ENCODE data around the gene TMTC4. TPM values are rescaled to one million over a fixed set of nuclear protein-coding genes. Genes with fewer than 3 reads are reported as not detected.

Gene TMTC4
- total RNA-seq, 1 experiment from 2014 or later, result 45.4 TPM

- H3K9me3 ChIP-seq, result no peaks in the 10 kb centered on the region
- BruUV-seq (replicated peaks), result no TSS peak
- ChIA-PET POLR2A (no interaction called here), CTCF (no interaction called here)
- H3K4me1 ChIP-seq, result no peaks in the 10 kb centered on the region
- H3K4me3 ChIP-seq (ENCODE audit: low read depth, low read length), result no peak overlapping the region
- Mint-ChIP-seq H3K36me3 (ENCODE audit: insufficient read depth, unreplicated experiment) (peaks cover 47% of the 10 kb centered on the region), H3K27me3 (ENCODE audit: insufficient read depth, unreplicated experiment) (no peaks in the 10 kb centered on the region), H3K9me3 (ENCODE audit: unreplicated experiment) (no peaks in the 10 kb centered on the region), H3K4me3 (ENCODE audit: unreplicated experiment) (no peak overlapping the region), H3K4me1 (ENCODE audit: low read depth, unreplicated experiment) (no peaks in the 10 kb centered on the region), H3K27ac (ENCODE audit: unreplicated experiment) (no peak overlapping the region)
- TF ChIP-seq, protein P1, sequence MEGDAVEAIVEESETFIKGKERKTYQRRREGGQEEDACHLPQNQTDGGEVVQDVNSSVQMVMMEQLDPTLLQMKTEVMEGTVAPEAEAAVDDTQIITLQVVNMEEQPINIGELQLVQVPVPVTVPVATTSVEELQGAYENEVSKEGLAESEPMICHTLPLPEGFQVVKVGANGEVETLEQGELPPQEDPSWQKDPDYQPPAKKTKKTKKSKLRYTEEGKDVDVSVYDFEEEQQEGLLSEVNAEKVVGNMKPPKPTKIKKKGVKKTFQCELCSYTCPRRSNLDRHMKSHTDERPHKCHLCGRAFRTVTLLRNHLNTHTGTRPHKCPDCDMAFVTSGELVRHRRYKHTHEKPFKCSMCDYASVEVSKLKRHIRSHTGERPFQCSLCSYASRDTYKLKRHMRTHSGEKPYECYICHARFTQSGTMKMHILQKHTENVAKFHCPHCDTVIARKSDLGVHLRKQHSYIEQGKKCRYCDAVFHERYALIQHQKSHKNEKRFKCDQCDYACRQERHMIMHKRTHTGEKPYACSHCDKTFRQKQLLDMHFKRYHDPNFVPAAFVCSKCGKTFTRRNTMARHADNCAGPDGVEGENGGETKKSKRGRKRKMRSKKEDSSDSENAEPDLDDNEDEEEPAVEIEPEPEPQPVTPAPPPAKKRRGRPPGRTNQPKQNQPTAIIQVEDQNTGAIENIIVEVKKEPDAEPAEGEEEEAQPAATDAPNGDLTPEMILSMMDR (IDR thresholded peaks at IDR 0.05; ENCODE audit: insufficient read depth in 1 of 2, low read depth in 1 of 2, low read length in 1 of 2, severe bottlenecking in 1 of 2, unreplicated experiment in 1 of 2), result no peak
- intact Hi-C loops (cut with micrococcal nuclease; ENCODE audit: unreplicated experiment), result no loop called here
- H3K27me3 ChIP-seq (replicated peaks; ENCODE audit: control insufficient read depth, insufficient read depth, low read length), result no peaks in the 10 kb centered on the region
- no peak for DNase-seq
- H3K36me3 ChIP-seq (ENCODE audit: control insufficient read depth, insufficient read depth, low read length), result no peaks in the 10 kb centered on the region; the same call in 1 of the 2 replicates
Observed at GRCh38 chr13:100652510-100652909, 22.1 kb downstream of the TMTC4 start.

DNA sequence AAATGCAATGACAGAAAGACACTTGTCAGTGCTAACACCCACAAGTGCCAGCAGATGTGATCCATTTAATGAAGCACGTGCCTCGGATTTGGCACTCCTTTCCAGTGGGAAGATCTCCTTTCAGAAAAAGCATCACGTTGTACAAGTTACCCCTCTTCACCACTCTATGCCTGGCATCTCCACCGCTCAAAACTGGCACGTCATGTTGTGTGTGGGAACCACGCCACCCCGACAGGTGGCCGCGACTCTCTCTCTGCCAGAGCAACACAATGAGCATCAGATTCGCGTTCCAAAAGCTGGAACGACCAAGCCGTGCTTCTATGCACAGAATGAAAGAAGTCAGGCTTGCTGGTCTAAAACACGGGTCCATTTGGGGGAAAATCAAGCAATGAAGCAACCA lies 24.3 kb downstream of the TMTC4 start:
- Histone ChIP-seq H3K4me1 (no peaks in the 10 kb centered on the region), H3K4me3 (ENCODE audit: low read depth, low read length) (no peak overlapping the region), H3K27me3 (replicated peaks; ENCODE audit: control insufficient read depth, insufficient read depth, low read length) (no peaks in the 10 kb centered on the region), H3K36me3 (ENCODE audit: control insufficient read depth, insufficient read depth, low read length) (no peaks in the 10 kb centered on the region; the same call in 1 of the 2 replicates), H3K9me3 (no peaks in the 10 kb centered on the region)
- TF ChIP-seq, protein P1 (IDR thresholded peaks at IDR 0.05; ENCODE audit: insufficient read depth in 1 of 2, low read depth in 1 of 2, low read length in 1 of 2, severe bottlenecking in 1 of 2, unreplicated experiment in 1 of 2), result no peak
- ChIA-PET CTCF (no interaction called here), POLR2A (no interaction called here)
- H3K36me3 Mint-ChIP-seq (ENCODE audit: insufficient read depth, unreplicated experiment), result peaks cover 29% of the 10 kb centered on the region
- H3K4me1 Mint-ChIP-seq (ENCODE audit: low read depth, unreplicated experiment), result no peaks in the 10 kb centered on the region
- no peak overlapping the region for H3K4me3 Mint-ChIP-seq (ENCODE audit: unreplicated experiment)
- DNase-seq, result no peak
- intact Hi-C loops (cut with micrococcal nuclease; ENCODE audit: unreplicated experiment), result no loop called here
- H3K27ac Mint-ChIP-seq (ENCODE audit: unreplicated experiment), result no peak overlapping the region
- BruUV-seq (replicated peaks), result no TSS peak
- H3K9me3 Mint-ChIP-seq (ENCODE audit: unreplicated experiment), result no peaks in the 10 kb centered on the region
- no peaks in the 10 kb centered on the region for H3K27me3 Mint-ChIP-seq (ENCODE audit: insufficient read depth, unreplicated experiment)

DNA sequence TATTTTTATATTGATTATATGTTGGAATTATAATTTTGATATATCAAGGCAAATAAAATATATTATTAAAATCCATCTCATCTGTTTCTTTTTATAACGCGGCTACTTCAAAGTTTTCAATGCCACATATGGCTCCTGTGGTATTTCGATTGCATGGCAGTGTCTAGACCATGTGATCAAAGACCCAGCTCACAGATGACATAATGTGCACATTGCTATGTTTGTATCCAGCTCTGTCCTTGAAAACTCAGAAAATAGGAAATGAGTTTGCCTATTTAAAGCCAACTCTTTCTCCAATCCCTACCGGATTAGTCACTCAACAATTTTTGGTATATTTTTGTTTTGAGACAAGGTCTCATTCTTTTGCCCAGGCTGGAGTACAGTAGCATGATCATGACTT lies 26.2 kb downstream of the TMTC4 start:
- TF ChIP-seq, protein P1 (IDR thresholded peaks at IDR 0.05; ENCODE audit: insufficient read depth in 1 of 2, low read depth in 1 of 2, low read length in 1 of 2, severe bottlenecking in 1 of 2, unreplicated experiment in 1 of 2), result no peak
- H3K9me3 ChIP-seq, result no peaks in the 10 kb centered on the region
- Mint-ChIP-seq H3K27ac (ENCODE audit: unreplicated experiment) (no peak overlapping the region), H3K9me3 (ENCODE audit: unreplicated experiment) (no peaks in the 10 kb centered on the region), H3K4me3 (ENCODE audit: unreplicated experiment) (no peak overlapping the region), H3K36me3 (ENCODE audit: insufficient read depth, unreplicated experiment) (peaks cover 22% of the 10 kb centered on the region), H3K4me1 (ENCODE audit: low read depth, unreplicated experiment) (no peaks in the 10 kb centered on the region), H3K27me3 (ENCODE audit: insufficient read depth, unreplicated experiment) (no peaks in the 10 kb centered on the region)
- DNase-seq, result no peak
- H3K36me3 ChIP-seq (ENCODE audit: control insufficient read depth, insufficient read depth, low read length), result peaks cover 2% of the 10 kb centered on the region; the same call in 1 of the 2 replicates
- H3K27me3 ChIP-seq (replicated peaks; ENCODE audit: control insufficient read depth, insufficient read depth, low read length), result no peaks in the 10 kb centered on the region
- no peaks in the 10 kb centered on the region for H3K4me1 ChIP-seq
- BruUV-seq (replicated peaks), result no TSS peak
- CTCF ChIA-PET, result interaction anchor here (1.4 kb wide), 1 partner anchor 26 kb away, joined by 5 read pairs; the partner anchor contains the start of gene TMTC4
- no peak overlapping the region for H3K4me3 ChIP-seq (ENCODE audit: low read depth, low read length)
- POLR2A ChIA-PET, result no interaction called here
- intact Hi-C loops (cut with micrococcal nuclease; ENCODE audit: unreplicated experiment), result no loop called here

All from Caco-2 (cell line).